GM20000 (cell line): ENCODE results near the gene WWTR1.
A peak's percentile ranks its signal among the peaks of the same experiment; 100 is the strongest.

Experiments
- DNase-seq: peaks from one replicate; pipeline ENCODE4 v3.0.0; 2012; ENCODE audit warnings: low spot score
- TF ChIP-seq, protein P1 (sequence below): IDR thresholded peaks from 2 replicates; pipeline ENCODE4 v1.5.1; 2012; ENCODE audit warnings: mild to moderate bottlenecking, control low read depth; ENCODE audit errors: extremely low read depth, missing control alignments

Gene WWTR1

DNA sequence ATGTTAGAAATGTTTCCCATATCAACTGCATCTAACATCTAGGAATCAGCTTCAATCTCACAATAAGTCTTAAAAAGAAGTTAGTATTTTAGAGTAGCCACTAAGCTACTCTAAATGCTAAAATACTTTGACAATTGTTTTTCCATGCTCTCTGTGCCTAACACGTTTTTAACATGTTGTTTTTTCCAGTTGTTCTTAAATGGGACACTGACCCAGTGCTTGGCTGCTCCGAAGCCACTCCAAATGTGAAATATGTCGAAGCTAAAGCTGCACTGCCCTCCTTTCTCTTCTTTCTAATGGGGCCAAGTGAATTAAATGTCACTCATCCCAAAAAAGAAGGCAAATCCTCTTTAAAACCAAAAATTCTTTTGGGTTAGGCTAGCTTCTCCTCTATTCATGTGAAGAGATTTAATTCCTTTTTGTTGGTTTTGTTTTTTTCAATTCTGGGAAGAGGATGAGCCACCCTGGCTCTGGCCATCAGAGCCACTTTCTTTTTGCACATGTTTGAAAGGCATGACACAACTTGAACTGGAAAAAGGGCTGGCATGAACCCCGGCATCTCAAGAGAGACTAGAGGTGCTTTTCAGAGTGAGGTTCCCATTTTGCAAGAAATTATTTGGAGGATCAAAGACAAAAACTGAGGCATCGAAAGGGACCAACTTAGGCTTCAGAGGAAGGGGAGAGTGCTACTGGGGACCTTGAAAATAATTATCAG lies 73.7 kb downstream of the WWTR1 start:
- TF ChIP-seq, protein P1, sequence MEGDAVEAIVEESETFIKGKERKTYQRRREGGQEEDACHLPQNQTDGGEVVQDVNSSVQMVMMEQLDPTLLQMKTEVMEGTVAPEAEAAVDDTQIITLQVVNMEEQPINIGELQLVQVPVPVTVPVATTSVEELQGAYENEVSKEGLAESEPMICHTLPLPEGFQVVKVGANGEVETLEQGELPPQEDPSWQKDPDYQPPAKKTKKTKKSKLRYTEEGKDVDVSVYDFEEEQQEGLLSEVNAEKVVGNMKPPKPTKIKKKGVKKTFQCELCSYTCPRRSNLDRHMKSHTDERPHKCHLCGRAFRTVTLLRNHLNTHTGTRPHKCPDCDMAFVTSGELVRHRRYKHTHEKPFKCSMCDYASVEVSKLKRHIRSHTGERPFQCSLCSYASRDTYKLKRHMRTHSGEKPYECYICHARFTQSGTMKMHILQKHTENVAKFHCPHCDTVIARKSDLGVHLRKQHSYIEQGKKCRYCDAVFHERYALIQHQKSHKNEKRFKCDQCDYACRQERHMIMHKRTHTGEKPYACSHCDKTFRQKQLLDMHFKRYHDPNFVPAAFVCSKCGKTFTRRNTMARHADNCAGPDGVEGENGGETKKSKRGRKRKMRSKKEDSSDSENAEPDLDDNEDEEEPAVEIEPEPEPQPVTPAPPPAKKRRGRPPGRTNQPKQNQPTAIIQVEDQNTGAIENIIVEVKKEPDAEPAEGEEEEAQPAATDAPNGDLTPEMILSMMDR, result no peak
- no peak for DNase-seq

DNA sequence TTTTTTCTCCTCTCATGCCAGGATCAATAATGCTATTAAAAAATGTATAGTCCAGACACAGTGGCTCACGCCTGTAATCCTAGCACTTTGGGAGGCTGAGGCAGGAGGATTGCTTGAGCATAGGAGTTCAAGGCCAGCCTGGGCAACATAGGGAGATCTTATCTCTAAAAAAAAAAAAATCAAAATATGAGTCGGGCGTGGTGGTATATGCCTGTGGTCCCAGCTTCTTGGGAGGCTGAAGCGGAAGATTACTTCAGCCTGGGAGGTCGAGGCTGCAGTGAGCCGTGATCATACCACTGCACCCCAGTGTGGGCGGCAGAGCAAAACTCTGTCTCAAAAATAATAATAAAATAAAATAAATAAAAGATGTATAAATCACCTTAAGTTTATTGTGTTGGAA lies 75.4 kb downstream of the WWTR1 start:
- DNase-seq, result no peak
- TF ChIP-seq, protein P1, result no peak

DNA sequence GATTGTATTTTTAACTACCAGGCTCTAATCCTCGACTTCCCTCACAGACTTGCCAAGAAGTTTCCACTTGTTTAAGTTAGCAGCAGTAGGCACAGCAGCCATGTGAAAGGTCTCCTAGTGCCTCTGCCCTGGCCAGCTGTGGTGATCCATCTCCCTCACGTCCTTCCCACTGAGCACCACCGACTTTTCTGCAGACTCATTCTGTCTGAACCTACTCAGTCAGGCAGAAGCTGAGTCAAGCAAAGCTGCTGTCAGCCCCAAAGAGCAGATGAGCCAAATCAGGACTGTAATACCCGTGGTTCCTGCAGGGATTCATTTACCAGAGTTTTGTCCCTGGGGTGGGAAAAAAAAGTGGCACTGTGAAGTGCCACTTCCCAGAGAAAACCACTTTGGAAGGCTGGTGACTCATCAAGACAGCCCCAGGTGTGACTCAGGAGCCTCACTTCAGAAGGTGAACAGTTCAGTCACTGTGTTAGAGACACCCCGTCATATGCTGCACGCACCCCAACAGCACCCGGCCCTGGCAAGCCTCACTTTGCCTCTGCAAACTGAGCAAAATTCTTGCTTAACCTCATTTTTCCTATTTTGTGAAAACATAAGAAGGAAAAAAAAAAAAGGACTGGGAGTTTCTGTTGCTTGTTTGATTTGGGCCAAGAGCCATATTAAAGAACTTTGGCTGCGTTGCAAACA lies 76.0 kb downstream of the WWTR1 start:
- no peak for DNase-seq
- TF ChIP-seq, protein P1, result no peak

DNA sequence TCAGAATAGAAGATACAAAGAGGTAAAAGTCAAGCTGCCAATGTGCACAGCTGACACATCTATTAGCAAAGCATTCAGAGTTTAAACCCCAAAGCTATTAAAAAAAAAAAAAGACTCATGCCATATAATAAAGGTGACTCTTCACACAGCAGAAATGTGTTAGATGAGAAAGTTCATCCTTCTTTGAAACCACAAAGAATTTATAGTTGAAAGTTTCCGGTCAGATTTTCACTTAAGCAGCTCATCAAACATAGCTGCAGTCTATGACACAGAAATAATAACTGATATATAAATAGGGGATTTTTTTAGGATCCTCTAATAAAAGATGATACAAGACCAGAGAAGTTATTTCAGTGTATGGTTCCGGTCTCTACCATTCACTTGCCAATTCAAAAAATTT lies 76.6 kb downstream of the WWTR1 start:
- peak; percentile 26 for DNase-seq
- TF ChIP-seq, protein P1, result no peak

DNA sequence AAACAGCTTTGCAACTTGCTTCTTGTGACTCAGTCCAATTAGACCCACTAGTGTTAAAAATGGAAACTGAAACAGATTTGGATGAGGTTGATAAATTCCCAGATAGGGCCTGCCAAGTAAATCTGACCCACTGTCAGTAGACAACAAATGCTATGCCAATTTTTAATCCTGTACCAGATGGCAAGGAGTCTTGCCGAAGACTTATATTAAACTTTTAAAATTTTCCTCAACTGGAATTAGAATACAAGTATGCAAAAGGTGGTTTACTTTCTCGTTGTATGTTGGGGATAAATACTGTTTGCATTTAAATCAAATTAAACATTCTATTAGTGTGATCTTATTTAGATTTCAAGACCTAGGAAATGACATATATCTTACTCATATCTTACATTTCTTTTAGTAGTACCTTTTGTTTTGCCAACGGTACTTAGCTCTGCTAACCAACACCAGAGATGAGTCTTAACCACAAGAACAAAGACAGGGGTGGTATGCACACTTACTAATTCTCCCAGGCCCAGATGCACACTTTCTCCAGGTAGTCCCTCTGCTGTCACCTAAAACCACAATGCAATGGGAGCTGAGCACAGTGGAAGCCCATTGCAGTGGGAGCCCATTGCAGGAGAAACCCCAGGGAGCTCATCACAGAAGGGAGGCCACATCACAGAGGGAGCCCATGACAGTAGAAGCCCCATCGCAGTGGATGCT lies 77.8 kb downstream of the WWTR1 start:
- DNase-seq, result no peak
- TF ChIP-seq, protein P1, result no peak

DNA sequence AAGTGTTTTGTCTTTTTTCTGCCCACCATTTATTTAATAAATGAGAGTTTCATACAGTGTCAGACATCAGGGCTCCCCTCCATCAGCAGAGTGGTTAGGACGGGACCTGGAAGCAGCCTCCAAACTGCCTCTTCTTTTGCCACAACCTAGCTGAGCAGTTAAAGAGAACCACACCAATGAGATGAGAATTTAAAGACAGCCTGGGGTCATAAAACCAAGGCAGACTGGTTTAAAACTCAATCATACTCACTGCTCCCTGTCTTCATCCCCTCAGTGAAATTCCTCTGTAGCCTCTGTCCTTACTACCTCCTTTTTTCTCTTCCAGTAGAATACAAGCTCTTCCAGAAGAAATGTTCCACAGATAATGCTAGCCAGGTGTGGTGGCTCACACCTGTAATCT lies 78.7 kb downstream of the WWTR1 start:
- DNase-seq, result no peak
- TF ChIP-seq, protein P1, result no peak

DNA sequence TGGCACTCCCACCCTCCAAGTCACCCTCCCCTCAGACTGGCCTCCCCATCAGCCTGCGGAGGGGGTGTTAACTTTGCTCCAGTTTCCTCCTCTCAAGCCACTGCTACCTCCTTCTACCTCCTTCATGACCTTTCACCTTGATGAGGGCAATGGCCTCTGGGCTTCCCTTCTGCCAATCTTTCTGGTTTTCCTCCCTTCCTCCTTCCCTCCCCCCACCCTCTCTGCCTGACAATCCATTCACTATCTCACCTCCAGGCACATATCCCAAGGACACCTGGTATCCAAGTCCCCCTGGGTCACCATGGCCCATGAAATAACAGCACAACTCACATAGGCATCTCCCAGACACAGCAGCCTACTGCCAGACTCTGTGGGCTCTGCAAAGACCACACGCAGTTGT lies 80.0 kb downstream of the WWTR1 start:
- TF ChIP-seq, protein P1, result no peak
- no peak for DNase-seq
